HG03457 (cell line): ENCODE results near the gene ZC3HAV1L.
"Not testable (repeated sequence)": the region's sequence is repeated elsewhere in the genome, so short reads cannot be mapped to it uniquely, and the experiment has no call there.

Source experiments
- ATAC-seq: cut with Tn5 transposase; IDR thresholded peaks from one replicate; pipeline ENCODE4 v1.9.1; 2021; ENCODE audit warnings: moderate number of reproducible peaks; ENCODE audit not compliant: unreplicated experiment

Gene ZC3HAV1L

GRCh38 chr7:139023076-139023475, 12.8 kb downstream of the ZC3HAV1L start:
- no peak for ATAC-seq

DNA sequence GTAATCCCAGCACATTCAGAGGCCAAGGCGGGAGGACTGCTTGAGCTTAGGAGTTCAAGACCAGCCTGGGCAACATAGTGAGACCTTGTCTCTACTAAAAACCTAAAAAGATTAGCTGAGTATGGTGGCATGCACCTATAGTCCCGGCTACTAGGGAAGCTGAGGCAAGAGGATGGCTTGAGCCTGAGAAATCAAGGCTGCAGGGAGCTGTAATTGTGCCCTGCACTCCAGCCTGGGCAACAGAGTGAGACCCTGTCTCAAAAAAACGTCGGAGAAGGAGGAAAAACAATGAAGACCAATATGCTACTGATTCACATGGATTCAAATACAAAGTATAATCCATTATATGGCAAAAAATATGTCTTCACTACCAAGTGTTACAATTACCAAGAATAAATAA, 13.6 kb downstream of the ZC3HAV1L start:
- no peak for ATAC-seq

GRCh38 chr7:139018910-139019309, 16.9 kb downstream of the ZC3HAV1L start:
- no peak for ATAC-seq

DNA sequence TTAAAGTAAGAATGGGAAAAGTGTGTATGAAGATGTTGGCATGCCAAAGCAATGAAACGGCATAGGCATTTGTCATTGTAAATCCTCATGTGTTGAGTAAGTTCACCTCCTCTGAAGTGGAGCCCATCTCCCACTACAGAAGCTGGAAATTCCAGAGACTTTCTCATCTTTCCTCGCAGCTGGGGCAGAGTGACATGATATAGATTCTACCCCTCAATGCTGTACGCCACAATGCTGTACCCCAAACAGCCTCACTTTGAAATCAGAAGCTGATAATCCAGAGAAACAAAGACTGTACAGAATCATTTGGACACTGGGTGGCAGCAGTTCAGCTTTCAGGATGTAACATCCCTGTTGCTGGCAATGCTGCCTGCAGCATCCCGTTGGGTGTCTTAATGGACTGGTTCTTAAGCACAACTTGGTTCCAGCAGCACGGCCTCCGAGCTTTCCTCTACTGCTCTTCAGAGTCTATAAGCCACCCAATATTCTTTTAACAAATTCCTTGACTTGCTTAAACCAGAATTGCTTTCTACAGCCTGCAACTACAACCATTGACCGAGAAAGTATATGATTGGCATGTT, 18.8 kb downstream of the ZC3HAV1L start:
- ATAC-seq = peak; percentile 83

DNA sequence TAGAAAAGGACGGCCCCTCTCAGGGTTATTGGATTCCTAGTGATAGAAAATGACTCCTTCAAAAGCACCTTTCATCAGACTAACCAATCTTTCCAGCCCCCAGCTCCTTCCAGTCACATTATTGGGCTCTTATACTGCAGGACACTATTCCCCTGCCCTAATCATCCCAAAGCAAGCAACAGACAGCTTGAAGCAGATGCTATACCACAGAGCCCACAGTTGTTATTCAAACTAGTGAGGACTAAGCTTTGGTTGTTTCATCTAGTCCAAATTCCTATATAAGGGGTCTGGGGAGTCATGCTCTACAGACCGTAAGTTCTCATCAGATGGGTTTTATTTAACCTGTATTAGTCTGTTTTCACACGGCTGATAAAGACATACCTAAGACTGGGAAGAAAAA, 24.5 kb downstream of the ZC3HAV1L start:
- ATAC-seq = no peak

DNA sequence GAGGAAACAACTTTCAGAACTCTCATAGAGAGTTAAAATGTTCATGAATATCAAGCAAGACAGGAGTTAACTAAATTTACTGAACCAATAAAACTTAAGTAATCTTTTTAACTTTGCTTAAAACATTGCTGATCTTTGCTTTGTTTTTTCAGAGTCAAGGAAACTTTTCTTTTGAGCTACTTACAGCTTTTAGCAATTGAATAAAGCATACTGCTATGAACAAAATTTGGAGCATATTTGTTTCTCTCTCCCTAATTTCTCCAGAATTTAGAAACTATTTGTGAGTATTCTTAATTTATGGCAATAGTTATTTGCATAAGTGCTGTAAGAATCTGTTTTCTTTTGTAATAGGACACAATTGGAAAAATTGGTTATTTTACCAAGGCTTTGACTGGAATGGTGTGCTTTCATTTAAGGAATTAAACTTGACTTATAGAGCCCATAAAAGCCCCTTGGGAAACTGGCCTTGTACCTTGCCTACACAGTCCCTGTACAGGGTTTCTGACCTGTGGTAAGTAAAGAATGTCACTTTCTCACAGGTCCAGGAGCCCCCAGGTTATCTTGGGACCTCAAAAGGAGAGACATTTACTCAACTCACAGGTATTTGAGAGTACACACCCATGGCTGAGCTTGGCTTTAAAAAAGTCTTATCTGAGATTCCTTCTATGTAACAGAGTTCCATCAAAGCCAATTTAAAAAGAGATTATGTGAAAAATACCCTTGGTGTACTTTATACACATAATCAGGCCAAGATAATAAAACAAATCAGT, 31.3 kb downstream of the ZC3HAV1L start:
- ATAC-seq = no peak

GRCh38 chr7:138999414-138999813, 36.4 kb downstream of the ZC3HAV1L start:
- no peak for ATAC-seq

GRCh38 chr7:138992052-138992531, 43.8 kb downstream of the ZC3HAV1L start:
- ATAC-seq = no peak

- no peak for ATAC-seq
Observed at GRCh38 chr7:138987686-138988085, 48.2 kb downstream of the ZC3HAV1L start.

DNA sequence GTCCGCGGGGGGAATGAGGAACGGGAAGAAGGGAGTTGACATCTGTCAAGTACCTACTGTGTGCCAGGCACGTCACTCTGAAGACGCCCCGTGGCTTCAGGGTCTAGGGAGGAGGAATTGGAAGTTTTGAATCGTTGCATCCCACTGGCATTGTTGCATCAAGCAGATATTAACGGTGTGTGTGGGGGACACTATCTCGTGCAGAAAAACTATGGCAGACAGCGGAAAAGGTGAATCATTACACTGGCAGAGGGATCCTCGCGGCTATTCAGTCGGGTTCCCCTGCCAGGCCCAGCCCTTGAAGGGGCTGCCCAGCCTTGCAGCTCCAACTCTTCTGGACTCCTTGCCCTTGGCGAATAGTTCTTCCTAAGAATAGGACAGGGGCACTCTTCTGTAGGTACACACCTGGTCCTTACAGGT, 53.6 kb downstream of the ZC3HAV1L start:
- ATAC-seq = no peak

DNA sequence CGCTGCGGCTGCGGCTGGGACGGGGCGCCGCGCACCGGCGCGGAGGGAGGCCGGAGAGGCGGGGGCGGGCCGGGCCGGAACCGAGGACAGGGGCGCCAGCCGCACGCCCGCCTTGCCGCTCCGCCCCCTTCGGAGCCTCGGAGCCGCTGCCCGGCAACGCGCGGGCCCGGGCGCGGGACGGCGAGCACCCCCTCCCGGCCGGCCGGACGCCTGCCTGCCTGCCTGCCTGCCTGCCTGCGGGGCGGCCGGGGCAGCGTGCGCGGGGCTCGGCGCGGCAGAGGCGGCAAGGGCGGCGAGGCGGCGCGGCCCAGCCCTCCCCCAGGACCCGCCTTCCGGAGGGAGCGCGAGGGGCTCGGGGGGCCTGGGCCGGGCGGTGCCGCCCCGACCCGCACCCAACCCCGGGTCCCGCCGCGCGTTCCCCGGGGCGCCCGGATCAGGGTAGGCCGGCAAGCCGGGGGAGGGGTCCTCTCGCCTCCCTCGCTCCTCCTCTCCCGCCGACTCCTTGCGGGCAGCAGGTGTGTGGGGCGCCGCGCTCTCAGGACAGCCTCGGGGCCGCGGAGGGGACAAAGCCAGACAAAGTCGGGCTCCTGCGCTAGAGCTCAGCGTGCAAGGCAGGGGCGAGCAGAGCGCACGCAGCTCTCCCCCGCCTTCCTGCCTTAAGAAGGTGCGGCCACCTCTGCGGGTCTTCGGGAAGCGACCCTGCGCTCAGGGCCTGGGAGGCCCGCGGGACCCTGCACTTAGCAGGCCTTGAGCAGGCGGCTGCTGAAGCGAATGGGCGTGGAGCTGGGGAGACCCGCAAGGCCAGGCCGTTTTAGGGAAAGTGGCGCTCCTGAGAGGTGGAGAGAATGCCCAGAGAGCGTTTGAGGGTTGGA, 54.3 kb downstream of the ZC3HAV1L start, which contains the start of gene KIAA1549:
Gene KIAA1549, minus strand, starts transcription at position 58 of the 872 bp plus-strand sequence. CDS start 120 bp downstream, outside the sequence.
- peak; percentile 86 for ATAC-seq

GRCh38 chr7:138980563-138981291, 55.1 kb downstream of the ZC3HAV1L start:
- ATAC-seq = peak; percentile 35

GRCh38 chr7:138979988-138980562, 55.8 kb downstream of the ZC3HAV1L start:
- ATAC-seq = no peak

DNA sequence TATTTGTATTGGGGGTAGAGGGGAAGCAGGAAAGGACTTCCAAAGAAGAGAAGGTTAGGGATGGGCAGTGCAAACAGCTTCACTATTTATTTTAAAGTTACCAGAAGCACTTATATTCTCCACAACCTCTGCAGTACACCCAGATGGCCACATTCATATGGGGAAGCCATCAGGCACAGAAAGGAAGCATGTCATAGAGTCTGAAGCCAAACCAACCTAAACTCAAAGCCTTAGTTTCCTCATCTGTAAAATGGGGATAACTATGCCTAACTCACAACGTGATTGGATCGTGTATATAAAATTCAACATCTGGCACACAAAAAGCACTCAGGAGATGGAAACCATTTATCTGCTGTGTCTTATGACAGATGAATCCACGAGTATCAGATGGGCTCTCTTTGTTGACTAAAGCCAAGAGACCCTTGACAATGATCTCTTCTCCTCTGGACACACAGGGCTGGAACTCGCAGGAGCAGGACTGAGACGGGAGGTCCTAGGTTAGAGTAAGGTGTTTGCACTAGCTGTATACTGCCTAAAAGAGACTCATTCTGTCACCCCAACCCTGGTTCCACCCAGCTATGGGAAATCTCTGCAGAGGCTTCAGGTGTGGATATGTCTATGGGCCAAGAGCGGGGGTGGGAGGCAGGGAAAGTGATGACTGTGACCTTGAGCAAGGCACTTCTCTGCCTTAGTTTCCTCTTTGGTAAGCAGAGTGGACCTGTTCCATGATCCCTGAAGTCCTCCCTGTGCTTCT, 56.4 kb downstream of the ZC3HAV1L start:
- no peak for ATAC-seq

- ATAC-seq = no peak
Observed at GRCh38 chr7:138978541-138979184, 57.2 kb downstream of the ZC3HAV1L start.

GRCh38 chr7:138976161-138976560, 59.7 kb downstream of the ZC3HAV1L start:
- not testable (repeated sequence) for ATAC-seq
